HL-60 (cell line): ENCODE results near the gene EARS2.
"Not testable (repeated sequence)": the region's sequence is repeated elsewhere in the genome, so short reads cannot be mapped to it uniquely, and the experiment has no call there.

Experiments used
- DNase-seq, 2 experiments: peaks; one replicate each; pipeline ENCODE4 v3.0.0-alpha.2; 2010 to 2020; ENCODE audit warnings: low read depth in 1 of 2, low spot score in 1 of 2
- H3K27ac ChIP-seq: fragments of 250-450 bp; sonication (Bioruptor Pico); replicated peaks from 2 replicates; pipeline ENCODE4 v1.5.1; 2020; ENCODE audit warnings: mild to moderate bottlenecking, moderate library complexity
- H3K27me3 ChIP-seq: fragments of 250-450 bp; sonication (Bioruptor Pico); 2 replicates; pipeline ENCODE4 v1.5.1; 2021; ENCODE audit warnings: mild to moderate bottlenecking, moderate library complexity; ENCODE audit not compliant: insufficient read depth, poor library complexity, severe bottlenecking
- H3K4me3 ChIP-seq: replicated peaks from 2 replicates; pipeline ENCODE4 v1.5.1; 2011; ENCODE audit warnings: mild to moderate bottlenecking, control low read depth, low read length; ENCODE audit not compliant: insufficient read depth
- GABPA ChIP-seq: IDR thresholded peaks from 2 replicates; pipeline ENCODE4 v1.6.1; 2012; ENCODE audit warnings: low read depth
- POLR2AphosphoS5 ChIP-seq: IDR thresholded peaks from 2 replicates; pipeline ENCODE4 v1.6.1; 2012; ENCODE audit warnings: low read depth
- SPI1 ChIP-seq: IDR thresholded peaks from 2 replicates; pipeline ENCODE4 v1.6.1; 2012; ENCODE audit warnings: low read depth, mild to moderate bottlenecking, borderline replicate concordance
- TF ChIP-seq, protein P1 (sequence below): IDR thresholded peaks from 2 replicates; pipeline ENCODE4 v1.6.1; 2012; ENCODE audit warnings: low read depth; ENCODE audit not compliant: insufficient replicate concordance
- TF ChIP-seq, protein P2 (sequence below): IDR thresholded peaks from one replicate; pipeline ENCODE4 v1.5.1; 2011; ENCODE audit warnings: low read length, control low read depth, inconsistent platforms; ENCODE audit not compliant: insufficient read depth

EARS2 gene

GRCh38 chr16:23511731-23512130 lies 45.4 kb downstream of the EARS2 start:
- Histone ChIP-seq H3K27ac (no peak overlapping the region), H3K27me3 (no peaks in the 10 kb centered on the region), H3K4me3 (no peak overlapping the region)
- no peak for DNase-seq
- no peak for TF ChIP-seq GABPA
- no peak for TF ChIP-seq POLR2AphosphoS5
- no peak for TF ChIP-seq SPI1
- TF ChIP-seq, protein P1, sequence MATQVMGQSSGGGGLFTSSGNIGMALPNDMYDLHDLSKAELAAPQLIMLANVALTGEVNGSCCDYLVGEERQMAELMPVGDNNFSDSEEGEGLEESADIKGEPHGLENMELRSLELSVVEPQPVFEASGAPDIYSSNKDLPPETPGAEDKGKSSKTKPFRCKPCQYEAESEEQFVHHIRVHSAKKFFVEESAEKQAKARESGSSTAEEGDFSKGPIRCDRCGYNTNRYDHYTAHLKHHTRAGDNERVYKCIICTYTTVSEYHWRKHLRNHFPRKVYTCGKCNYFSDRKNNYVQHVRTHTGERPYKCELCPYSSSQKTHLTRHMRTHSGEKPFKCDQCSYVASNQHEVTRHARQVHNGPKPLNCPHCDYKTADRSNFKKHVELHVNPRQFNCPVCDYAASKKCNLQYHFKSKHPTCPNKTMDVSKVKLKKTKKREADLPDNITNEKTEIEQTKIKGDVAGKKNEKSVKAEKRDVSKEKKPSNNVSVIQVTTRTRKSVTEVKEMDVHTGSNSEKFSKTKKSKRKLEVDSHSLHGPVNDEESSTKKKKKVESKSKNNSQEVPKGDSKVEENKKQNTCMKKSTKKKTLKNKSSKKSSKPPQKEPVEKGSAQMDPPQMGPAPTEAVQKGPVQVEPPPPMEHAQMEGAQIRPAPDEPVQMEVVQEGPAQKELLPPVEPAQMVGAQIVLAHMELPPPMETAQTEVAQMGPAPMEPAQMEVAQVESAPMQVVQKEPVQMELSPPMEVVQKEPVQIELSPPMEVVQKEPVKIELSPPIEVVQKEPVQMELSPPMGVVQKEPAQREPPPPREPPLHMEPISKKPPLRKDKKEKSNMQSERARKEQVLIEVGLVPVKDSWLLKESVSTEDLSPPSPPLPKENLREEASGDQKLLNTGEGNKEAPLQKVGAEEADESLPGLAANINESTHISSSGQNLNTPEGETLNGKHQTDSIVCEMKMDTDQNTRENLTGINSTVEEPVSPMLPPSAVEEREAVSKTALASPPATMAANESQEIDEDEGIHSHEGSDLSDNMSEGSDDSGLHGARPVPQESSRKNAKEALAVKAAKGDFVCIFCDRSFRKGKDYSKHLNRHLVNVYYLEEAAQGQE: no peak
- TF ChIP-seq, protein P2, sequence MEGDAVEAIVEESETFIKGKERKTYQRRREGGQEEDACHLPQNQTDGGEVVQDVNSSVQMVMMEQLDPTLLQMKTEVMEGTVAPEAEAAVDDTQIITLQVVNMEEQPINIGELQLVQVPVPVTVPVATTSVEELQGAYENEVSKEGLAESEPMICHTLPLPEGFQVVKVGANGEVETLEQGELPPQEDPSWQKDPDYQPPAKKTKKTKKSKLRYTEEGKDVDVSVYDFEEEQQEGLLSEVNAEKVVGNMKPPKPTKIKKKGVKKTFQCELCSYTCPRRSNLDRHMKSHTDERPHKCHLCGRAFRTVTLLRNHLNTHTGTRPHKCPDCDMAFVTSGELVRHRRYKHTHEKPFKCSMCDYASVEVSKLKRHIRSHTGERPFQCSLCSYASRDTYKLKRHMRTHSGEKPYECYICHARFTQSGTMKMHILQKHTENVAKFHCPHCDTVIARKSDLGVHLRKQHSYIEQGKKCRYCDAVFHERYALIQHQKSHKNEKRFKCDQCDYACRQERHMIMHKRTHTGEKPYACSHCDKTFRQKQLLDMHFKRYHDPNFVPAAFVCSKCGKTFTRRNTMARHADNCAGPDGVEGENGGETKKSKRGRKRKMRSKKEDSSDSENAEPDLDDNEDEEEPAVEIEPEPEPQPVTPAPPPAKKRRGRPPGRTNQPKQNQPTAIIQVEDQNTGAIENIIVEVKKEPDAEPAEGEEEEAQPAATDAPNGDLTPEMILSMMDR: no peak

- H3K27me3 ChIP-seq: not testable (repeated sequence)
- peak overlapping the region; percentile 69 for H3K27ac ChIP-seq
Observed at GRCh38 chr16:23510915-23511270, 46.3 kb downstream of the EARS2 start.

GRCh38 chr16:23510164-23510914 lies 46.8 kb downstream of the EARS2 start, which contains the start of gene GGA2:
Gene GGA2, minus strand, starts transcription at chr16:23510494. Its CDS starts 83 bp downstream, at chr16:23510411.
- peak; percentile 67 to 82 for DNase-seq

More at GRCh38 chr16:23510915-23511270, 46.3 kb downstream of the EARS2 start:
- H3K4me3 ChIP-seq: peak overlapping the region; percentile 70
- not testable (repeated sequence) for DNase-seq

DNA sequence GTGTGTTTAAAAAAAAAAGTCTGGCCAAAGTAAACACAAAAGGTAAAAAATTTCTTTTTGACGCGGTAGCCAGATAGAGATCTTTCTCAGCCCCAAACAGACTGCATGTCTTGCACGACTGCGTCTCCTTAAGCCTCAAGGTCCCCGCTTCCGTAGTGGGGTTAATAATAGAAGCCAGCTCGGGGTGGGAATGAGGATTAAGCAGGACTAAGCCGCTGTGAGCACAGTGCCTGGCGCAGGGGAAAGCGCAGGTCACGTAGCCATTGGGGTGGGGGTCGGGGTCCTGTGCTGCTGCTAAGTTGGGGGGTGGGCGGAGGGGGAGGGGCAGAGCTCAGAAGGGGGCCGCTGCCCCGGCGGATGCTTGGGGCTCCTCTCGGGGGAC lies 47.4 kb downstream of the EARS2 start:
- no peaks in the 10 kb centered on the region for H3K27me3 ChIP-seq
- peak overlapping the region; percentile 70 for H3K4me3 ChIP-seq
- DNase-seq: no peak
- TF ChIP-seq, protein P1: no peak
- TF ChIP-seq SPI1: no peak
- TF ChIP-seq POLR2AphosphoS5: no peak
- no peak for TF ChIP-seq GABPA
- TF ChIP-seq, protein P2: no peak
- peak overlapping the region; percentile 69 for H3K27ac ChIP-seq

More at GRCh38 chr16:23510164-23510914, 46.8 kb downstream of the EARS2 start, which contains the start of gene GGA2:
- H3K27ac ChIP-seq: peak within 1 kb of the TSS; percentile 69
- H3K27me3 ChIP-seq: no peaks in the 10 kb centered on the region
- TF ChIP-seq, protein P2: no peak
- TF ChIP-seq, protein P1: peak; percentile 50
- TF ChIP-seq POLR2AphosphoS5: peak; percentile 75
- H3K4me3 ChIP-seq: peak within 1 kb of the TSS; percentile 70
